CD4-positive, alpha-beta T cell (primary cell): ENCODE data around the gene UROS. TPM values are rescaled to one million over a fixed set of nuclear protein-coding genes. Genes with fewer than 3 reads are reported as not detected.

Source experiments
- ATAC-seq: fragments of 200-7000 bp; cut with Tn5 transposase; one replicate; pipeline ENCODE4 v1.10.0; 2022; ENCODE audit warnings: mild to moderate bottlenecking; ENCODE audit not compliant: poor library complexity
- CTCF ChIA-PET: fragments of 350-600 bp; sonication (Branson Sonifier 250); formaldehyde crosslinking; loops from one replicate; lab custom pipeline; 2021; ENCODE audit warnings: antibody characterized with exemption, inconsistent platforms; lab: Charles Lee
- POLR2A ChIA-PET: fragments of 350-600 bp; sonication (Branson Sonifier 250); formaldehyde crosslinking; loops from one replicate; lab custom pipeline; 2021; ENCODE audit warnings: antibody characterized with exemption, inconsistent platforms; lab: Charles Lee
- DNase-seq, 14 experiments: peaks; one replicate each; pipeline ENCODE4 v3.0.0-alpha.2; 2013 to 2020; ENCODE audit warnings: mixed read lengths in 2 of 14
- H3K27ac ChIP-seq, 2 donors: one replicate each; pipeline versions ENCODE4 v1.5.1 to v1.7.0; 2013; ENCODE audit warnings: low read length in 2 of 2, low read depth in 1 of 2, mild to moderate bottlenecking in 1 of 2
- H3K27me3 ChIP-seq, 2 experiments: 1 replicate in 1 of 2; 2 replicates in 1 of 2; pipeline versions ENCODE4 v1.6.1 to v1.7.0; 2013; ENCODE audit warnings: low read length in 2 of 2, control low read depth in 1 of 2, mild to moderate bottlenecking in 1 of 2, moderate library complexity in 1 of 2; ENCODE audit not compliant: insufficient read depth in 2 of 2, control insufficient read depth in 1 of 2
- H3K36me3 ChIP-seq: one replicate; pipeline ENCODE4 v1.6.1; 2013; ENCODE audit warnings: low read length, control low read depth; ENCODE audit not compliant: insufficient read depth
- H3K4me1 ChIP-seq: one replicate; pipeline ENCODE4 v1.6.1; 2013; ENCODE audit warnings: low read length, control low read depth; ENCODE audit not compliant: insufficient read depth
- H3K4me3 ChIP-seq: one replicate; pipeline ENCODE4 v1.5.1; 2013; ENCODE audit warnings: mild to moderate bottlenecking, low read length, moderate library complexity
- H3K9me3 ChIP-seq, 2 experiments: 1 replicate in 1 of 2; 2 replicates in 1 of 2; pipeline versions ENCODE4 v1.6.1 to v1.7.0; 2013; ENCODE audit warnings: low read length in 2 of 2, mild to moderate bottlenecking in 2 of 2, control low read depth in 1 of 2, moderate library complexity in 1 of 2; ENCODE audit not compliant: control insufficient read depth in 1 of 2, insufficient read depth in 1 of 2
- H3K27ac Mint-ChIP-seq: one replicate; pipeline ENCODE4 v1.8.0; 2020; ENCODE audit warnings: mixed read lengths
- H3K27me3 Mint-ChIP-seq: one replicate; pipeline ENCODE4 v1.8.0; 2021; ENCODE audit warnings: mixed read lengths
- H3K36me3 Mint-ChIP-seq: one replicate; pipeline ENCODE4 v1.8.0; 2021; ENCODE audit warnings: low read depth, mixed read lengths
- H3K4me1 Mint-ChIP-seq: one replicate; pipeline ENCODE4 v1.8.0; 2021; ENCODE audit warnings: low read depth, mixed read lengths
- H3K4me3 Mint-ChIP-seq: one replicate; pipeline ENCODE4 v1.8.0; 2020; ENCODE audit warnings: mild to moderate bottlenecking, mixed read lengths
- H3K9me3 Mint-ChIP-seq: one replicate; pipeline ENCODE4 v1.8.0; 2020; ENCODE audit warnings: mixed read lengths
- intact Hi-C, 2 experiments: fragments of 100-400 bp; cut with DNase I in 1 of 2; cut with micrococcal nuclease in 1 of 2; formaldehyde crosslinking; loops; one replicate each; pipeline versions ENCODE4 v1.15.1 to v1.9.0; 2023 to 2025; cut with DNase I, micrococcal nuclease
- total RNA-seq, 174 experiments: library from RNA in 2 of 174; stranded (reverse) in 2 of 174; gene quantifications; one replicate each; pipeline ENCODE4 v1.2.3 and lab custom pipeline; 2021 to 2026
- TF ChIP-seq, protein P1 (sequence below): fragments of 200-600 bp; IDR thresholded peaks from one replicate; pipeline ENCODE4 v1.8.0; 2022; ENCODE audit warnings: antibody characterized with exemption, mild to moderate bottlenecking

UROS gene
- total RNA-seq, 2 experiments from 2014 or later: 18.2 to 18.6 TPM

DNA sequence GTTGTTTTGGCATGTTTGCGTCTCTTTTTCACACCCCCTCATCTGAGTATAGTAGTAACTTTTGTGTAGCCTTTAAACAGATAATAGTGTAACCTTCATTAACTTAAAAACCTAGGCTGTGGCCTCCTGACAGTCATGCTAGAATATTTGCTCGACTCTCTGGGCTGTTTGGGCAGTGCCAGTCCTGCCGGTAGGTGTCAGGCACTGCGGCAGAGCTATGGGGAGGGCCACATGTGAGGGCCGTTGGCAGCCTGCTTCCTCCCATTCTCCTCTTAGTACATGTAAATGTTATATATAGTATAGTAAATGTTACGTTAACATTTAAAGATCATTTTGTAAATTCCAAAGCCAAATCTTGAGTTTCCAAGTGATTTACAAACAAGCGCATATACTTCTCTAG lies 26.4 kb upstream of the UROS start:
- Mint-ChIP-seq H3K9me3 (no peaks in the 10 kb centered on the region), H3K4me1 (no peaks in the 10 kb centered on the region), H3K27me3 (no peaks in the 10 kb centered on the region), H3K36me3 (peaks cover 51% of the 10 kb centered on the region), H3K27ac (no peak overlapping the region), H3K4me3 (no peak overlapping the region)
- Histone ChIP-seq H3K36me3 (peaks cover 25% of the 10 kb centered on the region), H3K4me1 (no peaks in the 10 kb centered on the region), H3K4me3 (no peak overlapping the region), H3K27me3 (no peaks in the 10 kb centered on the region), H3K9me3 (no peaks in the 10 kb centered on the region), H3K27ac (no peak overlapping the region)
- DNase-seq: no peak
- intact Hi-C loops: no loop called here
- ChIA-PET POLR2A (no interaction called here), CTCF (no interaction called here)
- ATAC-seq: no peak
- TF ChIP-seq, protein P1, sequence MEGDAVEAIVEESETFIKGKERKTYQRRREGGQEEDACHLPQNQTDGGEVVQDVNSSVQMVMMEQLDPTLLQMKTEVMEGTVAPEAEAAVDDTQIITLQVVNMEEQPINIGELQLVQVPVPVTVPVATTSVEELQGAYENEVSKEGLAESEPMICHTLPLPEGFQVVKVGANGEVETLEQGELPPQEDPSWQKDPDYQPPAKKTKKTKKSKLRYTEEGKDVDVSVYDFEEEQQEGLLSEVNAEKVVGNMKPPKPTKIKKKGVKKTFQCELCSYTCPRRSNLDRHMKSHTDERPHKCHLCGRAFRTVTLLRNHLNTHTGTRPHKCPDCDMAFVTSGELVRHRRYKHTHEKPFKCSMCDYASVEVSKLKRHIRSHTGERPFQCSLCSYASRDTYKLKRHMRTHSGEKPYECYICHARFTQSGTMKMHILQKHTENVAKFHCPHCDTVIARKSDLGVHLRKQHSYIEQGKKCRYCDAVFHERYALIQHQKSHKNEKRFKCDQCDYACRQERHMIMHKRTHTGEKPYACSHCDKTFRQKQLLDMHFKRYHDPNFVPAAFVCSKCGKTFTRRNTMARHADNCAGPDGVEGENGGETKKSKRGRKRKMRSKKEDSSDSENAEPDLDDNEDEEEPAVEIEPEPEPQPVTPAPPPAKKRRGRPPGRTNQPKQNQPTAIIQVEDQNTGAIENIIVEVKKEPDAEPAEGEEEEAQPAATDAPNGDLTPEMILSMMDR: no peak

DNA sequence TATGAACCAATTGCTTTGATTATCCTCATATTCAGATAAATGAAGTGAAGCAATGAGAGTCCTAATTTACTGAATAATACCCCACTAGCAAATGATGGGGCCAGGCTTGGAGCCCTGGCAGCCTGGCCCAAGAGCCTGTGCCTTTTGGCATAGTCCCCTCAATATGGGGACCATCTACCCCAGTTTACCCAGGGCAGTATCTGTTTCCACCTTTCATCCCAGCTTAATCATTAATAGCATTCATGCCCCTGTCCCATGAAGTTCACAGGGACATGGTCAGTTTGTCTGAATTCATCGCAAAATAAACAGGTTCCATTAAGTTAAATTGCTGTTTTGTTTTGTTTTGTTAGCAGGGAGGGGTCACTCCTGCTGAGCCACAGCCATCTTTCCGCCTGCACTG lies 25.8 kb upstream of the UROS start:
- Mint-ChIP-seq H3K4me1 (no peaks in the 10 kb centered on the region), H3K4me3 (no peak overlapping the region), H3K9me3 (no peaks in the 10 kb centered on the region), H3K27me3 (no peaks in the 10 kb centered on the region), H3K36me3 (peaks cover 53% of the 10 kb centered on the region), H3K27ac (no peak overlapping the region)
- POLR2A ChIA-PET: no interaction called here
- no peak overlapping the region for H3K27ac ChIP-seq
- peaks cover 25% of the 10 kb centered on the region for H3K36me3 ChIP-seq
- H3K4me1 ChIP-seq: no peaks in the 10 kb centered on the region
- no peak for ATAC-seq
- intact Hi-C loops: no loop called here
- CTCF ChIA-PET: no interaction called here
- no peak for DNase-seq
- TF ChIP-seq, protein P1: no peak
- H3K4me3 ChIP-seq: no peak overlapping the region
- no peaks in the 10 kb centered on the region for H3K9me3 ChIP-seq
- no peaks in the 10 kb centered on the region for H3K27me3 ChIP-seq

DNA sequence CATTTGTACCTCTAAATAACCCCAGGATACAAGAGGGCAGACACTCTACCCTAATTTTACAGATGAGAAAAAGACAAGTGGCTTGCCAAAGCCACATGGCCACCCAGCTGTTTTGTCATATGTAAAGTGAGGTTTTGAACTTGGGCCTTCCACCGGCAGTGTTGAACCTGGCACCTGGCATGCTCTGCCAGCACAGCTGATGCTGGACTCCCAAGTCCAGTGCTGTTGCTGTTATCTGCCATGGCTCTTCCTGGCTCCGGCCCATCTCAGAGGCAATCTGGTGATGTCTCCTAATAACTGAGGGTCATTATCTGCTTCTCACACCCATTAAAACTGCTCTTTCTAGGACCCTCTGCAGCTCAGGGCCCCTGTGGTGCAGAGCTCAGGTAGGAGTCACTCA lies 25.3 kb upstream of the UROS start:
- CTCF ChIA-PET: no interaction called here
- no peaks in the 10 kb centered on the region for H3K27me3 ChIP-seq
- Mint-ChIP-seq H3K27me3 (no peaks in the 10 kb centered on the region), H3K27ac (no peak overlapping the region), H3K9me3 (no peaks in the 10 kb centered on the region), H3K4me1 (no peaks in the 10 kb centered on the region), H3K4me3 (no peak overlapping the region), H3K36me3 (peaks cover 54% of the 10 kb centered on the region)
- TF ChIP-seq, protein P1: no peak
- no peak overlapping the region for H3K4me3 ChIP-seq
- no peak for ATAC-seq
- intact Hi-C loops: no loop called here
- no peaks in the 10 kb centered on the region for H3K9me3 ChIP-seq
- no peak for DNase-seq
- H3K36me3 ChIP-seq: peaks cover 25% of the 10 kb centered on the region
- H3K27ac ChIP-seq: no peak overlapping the region
- H3K4me1 ChIP-seq: no peaks in the 10 kb centered on the region
- POLR2A ChIA-PET: no interaction called here
